ENCODE results near the gene NWD2. TPM values are rescaled to one million over a fixed set of nuclear protein-coding genes. Genes with fewer than 3 reads are reported as not detected.

NWD2 gene
- total and polyA plus RNA-seq, 9 of the 15 experiments (the other 6 are each of a cell fraction or from before 2014, with no cell fraction given), result not detected

GRCh38 chr4:37461801-37462200, 217.3 kb downstream of the NWD2 start:
- Histone ChIP-seq H3K9me3 (replicated peaks; ENCODE audit: control insufficient read depth, insufficient read depth, low read depth, low read length) (no peaks in the 10 kb centered on the region), H3K27ac (ENCODE audit: extremely low read depth, low read depth, low read length) (no peak overlapping the region), H3K4me2 (ENCODE audit: insufficient read depth, low read length) (no peak overlapping the region), H3K4me3 (no peak overlapping the region), H3K4me1 (replicated peaks in 1 of 2; ENCODE audit: control insufficient read depth in 2 of 2, insufficient read depth in 2 of 2, low read length in 2 of 2) (no peaks in the 10 kb centered on the region), H3K79me2 (ENCODE audit: control insufficient read depth, insufficient read depth, low read length) (no peaks in the 10 kb centered on the region), H3K9me1 (ENCODE audit: control insufficient read depth, insufficient read depth, low read length) (no peaks in the 10 kb centered on the region), H3K9ac (ENCODE audit: insufficient read depth in 1 of 2, low read depth in 2 of 2, low read length in 2 of 2) (no peak overlapping the region), H3K36me3 (ENCODE audit: control insufficient read depth, insufficient read depth, low read length) (no peaks in the 10 kb centered on the region), H3K27me3 (ENCODE audit: control insufficient read depth in 2 of 2, insufficient read depth in 2 of 2, low read length in 2 of 2) (no peaks in the 10 kb centered on the region), H4K20me1 (replicated peaks; ENCODE audit: control insufficient read depth, insufficient read depth, low read length) (no peaks in the 10 kb centered on the region), H2AFZ (ENCODE audit: low read depth, low read length) (no peak overlapping the region)
- ChIA-PET POLR2A (no interaction called here), CTCF (ENCODE audit: low intra/inter-chr PET ratio) (no interaction called here)
- intact Hi-C loops (cut with micrococcal nuclease), result no loop called here
- DNase-seq (ENCODE audit: extremely low read depth in 1 of 4, low spot score in 3 of 4), result no peak
- ATAC-seq, result no peak
- no peak for TF ChIP-seq CAMTA2 (CRISPR knock-in tag; conservative IDR thresholded peaks at IDR 0.05)
- TF ChIP-seq SPI1 (IDR thresholded peaks at IDR 0.05; ENCODE audit: borderline replicate concordance, low read depth, low read length), result no peak
- no peak for TF ChIP-seq ZNF316 (IDR thresholded peaks at IDR 0.05)
- TF ChIP-seq ZNF124 (CRISPR knock-in tag; IDR thresholded peaks at IDR 0.05), result no peak
- TF ChIP-seq KAT2B (IDR thresholded peaks at IDR 0.05; ENCODE audit: low read depth, low read length), result no peak
- no peak for TF ChIP-seq COPS2 (conservative IDR thresholded peaks at IDR 0.05)
- no peak for TF ChIP-seq LARP7 (IDR thresholded peaks at IDR 0.05)
- TF ChIP-seq MTA2 (IDR thresholded peaks at IDR 0.05; ENCODE audit: low read depth), result no peak
- TF ChIP-seq ETS1 (conservative IDR thresholded peaks at IDR 0.05; ENCODE audit: control insufficient read depth, low read depth, low read length), result no peak
- TF ChIP-seq MCM5 (IDR thresholded peaks at IDR 0.05; ENCODE audit: low read depth), result no peak
- no peak for TF ChIP-seq ZNF121 (CRISPR knock-in tag; conservative IDR thresholded peaks at IDR 0.05)
- no peak for TF ChIP-seq BCOR (IDR thresholded peaks at IDR 0.05)
- no peak for TF ChIP-seq ZFP91 (CRISPR knock-in tag; IDR thresholded peaks at IDR 0.05)
- no peak for TF ChIP-seq ELF1 (tag; IDR thresholded peaks at IDR 0.05)
- no peak for TF ChIP-seq BRCA1 (IDR thresholded peaks at IDR 0.05)
- TF ChIP-seq BRCA1 (CRISPR knock-in tag; IDR thresholded peaks at IDR 0.05), result no peak
- TF ChIP-seq MAZ (CRISPR knock-in tag; conservative IDR thresholded peaks at IDR 0.05 in 1 of 2, IDR thresholded peaks at IDR 0.05 in 1 of 2), result no peak
- TF ChIP-seq POLR2A (conservative IDR thresholded peaks at IDR 0.05), result no peak
- BruUV-seq (replicated peaks), result no TSS peak
- WGBS (ENCODE audit: insufficient coverage, low coverage, missing lambda C conversion rate), result 13% methylated on average over 1 of the region's 1 CpG
- FAIRE-seq, result no peak
- in situ Hi-C loops (cut with MboI), result no loop called here
